ENCODE data around the gene CEACAM19.
A peak's percentile ranks its signal among the peaks of the same experiment; 100 is the strongest.

CEACAM19 gene

GRCh38 chr19:44636439-44637389 is 34.6 kb upstream of the CEACAM19 start:
- no peak overlapping the region for H3K4me3 ChIP-seq (ENCODE audit: low read length)
- no peak overlapping the region for H3K27ac ChIP-seq (ENCODE audit: low read depth, low read length)
- H3K9ac ChIP-seq (ENCODE audit: low read length): no peak overlapping the region
- H3K36me3 ChIP-seq (ENCODE audit: control insufficient read depth, insufficient read depth, low read length): no peaks in the 10 kb centered on the region
- H3K27me3 ChIP-seq (ENCODE audit: control insufficient read depth, insufficient read depth, low read length): no peaks in the 10 kb centered on the region
- H3K4me1 ChIP-seq (ENCODE audit: control insufficient read depth, insufficient read depth, low read length): no peaks in the 10 kb centered on the region

- Histone ChIP-seq H3K36me3 (ENCODE audit: control insufficient read depth, insufficient read depth, low read length) (no peaks in the 10 kb centered on the region), H3K4me3 (ENCODE audit: low read length) (no peak overlapping the region), H3K9ac (ENCODE audit: low read length) (no peak overlapping the region), H3K27ac (ENCODE audit: low read depth, low read length) (no peak overlapping the region), H3K27me3 (ENCODE audit: control insufficient read depth, insufficient read depth, low read length) (no peaks in the 10 kb centered on the region), H3K4me1 (ENCODE audit: control insufficient read depth, insufficient read depth, low read length) (no peaks in the 10 kb centered on the region)
These were observed 33.9 kb upstream of the CEACAM19 start for GRCh38 chr19:44637390-44637764.

GRCh38 chr19:44640518-44640917 is 30.8 kb upstream of the CEACAM19 start:
- no peaks in the 10 kb centered on the region for H3K36me3 ChIP-seq (ENCODE audit: control insufficient read depth, insufficient read depth, low read length)
- no peak overlapping the region for H3K27ac ChIP-seq (ENCODE audit: low read depth, low read length)
- no peak overlapping the region for H3K9ac ChIP-seq (ENCODE audit: low read length)
- H3K27me3 ChIP-seq (ENCODE audit: control insufficient read depth, insufficient read depth, low read length): no peaks in the 10 kb centered on the region
- no peak overlapping the region for H3K4me3 ChIP-seq (ENCODE audit: low read length)
- H3K4me1 ChIP-seq (ENCODE audit: control insufficient read depth, insufficient read depth, low read length): peaks cover 2% of the 10 kb centered on the region

GRCh38 chr19:44641501-44642265 is 29.6 kb upstream of the CEACAM19 start:
- no peaks in the 10 kb centered on the region for H3K27me3 ChIP-seq (ENCODE audit: control insufficient read depth, insufficient read depth, low read length)
- H3K4me1 ChIP-seq (ENCODE audit: control insufficient read depth, insufficient read depth, low read length): peaks cover 2% of the 10 kb centered on the region
- no peak overlapping the region for H3K27ac ChIP-seq (ENCODE audit: low read depth, low read length)
- no peak overlapping the region for H3K9ac ChIP-seq (ENCODE audit: low read length)
- H3K4me3 ChIP-seq (ENCODE audit: low read length): no peak overlapping the region
- H3K36me3 ChIP-seq (ENCODE audit: control insufficient read depth, insufficient read depth, low read length): no peaks in the 10 kb centered on the region

- H3K4me1 ChIP-seq (ENCODE audit: control insufficient read depth, insufficient read depth, low read length): peaks cover 2% of the 10 kb centered on the region
- H3K4me3 ChIP-seq (ENCODE audit: low read length): no peak overlapping the region
- H3K36me3 ChIP-seq (ENCODE audit: control insufficient read depth, insufficient read depth, low read length): no peaks in the 10 kb centered on the region
- no peak overlapping the region for H3K27ac ChIP-seq (ENCODE audit: low read depth, low read length)
- H3K27me3 ChIP-seq (ENCODE audit: control insufficient read depth, insufficient read depth, low read length): no peaks in the 10 kb centered on the region
- no peak overlapping the region for H3K9ac ChIP-seq (ENCODE audit: low read length)
These were observed 28.9 kb upstream of the CEACAM19 start for GRCh38 chr19:44642377-44642776.

GRCh38 chr19:44643605-44644401 is 27.5 kb upstream of the CEACAM19 start, which contains the start of gene PVR:
Gene PVR (plus strand): TSS chr19:44643910. CDS start chr19:44644097, 187 bp downstream.
- Histone ChIP-seq H3K4me1 (ENCODE audit: control insufficient read depth, insufficient read depth, low read length) (peaks cover 2% of the 10 kb centered on the region), H3K9ac (ENCODE audit: low read length) (peak within 1 kb of the TSS; percentile 68), H3K36me3 (ENCODE audit: control insufficient read depth, insufficient read depth, low read length) (peaks cover 3% of the 10 kb centered on the region), H3K27me3 (ENCODE audit: control insufficient read depth, insufficient read depth, low read length) (no peaks in the 10 kb centered on the region), H3K27ac (ENCODE audit: low read depth, low read length) (peak within 1 kb of the TSS; percentile 72), H3K4me3 (ENCODE audit: low read length) (peak within 1 kb of the TSS; percentile 88)

- peaks cover 2% of the 10 kb centered on the region for H3K4me1 ChIP-seq (ENCODE audit: control insufficient read depth, insufficient read depth, low read length)
- peak overlapping the region; percentile 72 for H3K27ac ChIP-seq (ENCODE audit: low read depth, low read length)
- H3K36me3 ChIP-seq (ENCODE audit: control insufficient read depth, insufficient read depth, low read length): peaks cover 5% of the 10 kb centered on the region
- no peaks in the 10 kb centered on the region for H3K27me3 ChIP-seq (ENCODE audit: control insufficient read depth, insufficient read depth, low read length)
- H3K9ac ChIP-seq (ENCODE audit: low read length): peak overlapping the region; percentile 68
- H3K4me3 ChIP-seq (ENCODE audit: low read length): peak overlapping the region; percentile 88
These were observed 26.8 kb upstream of the CEACAM19 start for GRCh38 chr19:44644402-44645016.

GRCh38 chr19:44645407-44646048 is 25.8 kb upstream of the CEACAM19 start:
- Histone ChIP-seq H3K27ac (ENCODE audit: low read depth, low read length) (no peak overlapping the region), H3K4me1 (ENCODE audit: control insufficient read depth, insufficient read depth, low read length) (peaks cover 2% of the 10 kb centered on the region), H3K36me3 (ENCODE audit: control insufficient read depth, insufficient read depth, low read length) (peaks cover 13% of the 10 kb centered on the region), H3K9ac (ENCODE audit: low read length) (no peak overlapping the region), H3K4me3 (ENCODE audit: low read length) (no peak overlapping the region), H3K27me3 (ENCODE audit: control insufficient read depth, insufficient read depth, low read length) (no peaks in the 10 kb centered on the region)

GRCh38 chr19:44646049-44646416 is 25.2 kb upstream of the CEACAM19 start:
- no peak overlapping the region for H3K9ac ChIP-seq (ENCODE audit: low read length)
- H3K27me3 ChIP-seq (ENCODE audit: control insufficient read depth, insufficient read depth, low read length): no peaks in the 10 kb centered on the region
- H3K36me3 ChIP-seq (ENCODE audit: control insufficient read depth, insufficient read depth, low read length): peaks cover 13% of the 10 kb centered on the region
- H3K4me3 ChIP-seq (ENCODE audit: low read length): no peak overlapping the region
- peaks cover 2% of the 10 kb centered on the region for H3K4me1 ChIP-seq (ENCODE audit: control insufficient read depth, insufficient read depth, low read length)
- no peak overlapping the region for H3K27ac ChIP-seq (ENCODE audit: low read depth, low read length)

GRCh38 chr19:44647144-44647543 is 24.1 kb upstream of the CEACAM19 start:
- Histone ChIP-seq H3K4me1 (ENCODE audit: control insufficient read depth, insufficient read depth, low read length) (peaks cover 2% of the 10 kb centered on the region), H3K36me3 (ENCODE audit: control insufficient read depth, insufficient read depth, low read length) (peaks cover 16% of the 10 kb centered on the region), H3K27ac (ENCODE audit: low read depth, low read length) (no peak overlapping the region), H3K4me3 (ENCODE audit: low read length) (no peak overlapping the region), H3K9ac (ENCODE audit: low read length) (no peak overlapping the region), H3K27me3 (ENCODE audit: control insufficient read depth, insufficient read depth, low read length) (no peaks in the 10 kb centered on the region)

- no peaks in the 10 kb centered on the region for H3K27me3 ChIP-seq (ENCODE audit: control insufficient read depth, insufficient read depth, low read length)
- H3K27ac ChIP-seq (ENCODE audit: low read depth, low read length): no peak overlapping the region
- no peak overlapping the region for H3K4me3 ChIP-seq (ENCODE audit: low read length)
- no peaks in the 10 kb centered on the region for H3K4me1 ChIP-seq (ENCODE audit: control insufficient read depth, insufficient read depth, low read length)
- no peak overlapping the region for H3K9ac ChIP-seq (ENCODE audit: low read length)
- peaks cover 22% of the 10 kb centered on the region for H3K36me3 ChIP-seq (ENCODE audit: control insufficient read depth, insufficient read depth, low read length)
These were observed 22.5 kb upstream of the CEACAM19 start for GRCh38 chr19:44648631-44649251.

All from rectal smooth muscle tissue (tissue), 1 donor.